Islet of Langerhans (tissue), 1 donor: ENCODE measurements around the gene SLC16A8.
"Not testable (repeated sequence)": the region's sequence is repeated elsewhere in the genome, so short reads cannot be mapped to it uniquely, and the experiment has no call there.

ENCODE experiments used
- FAIRE-seq: peaks from one replicate; lab custom pipeline; 2011; peaks lifted over from hg19 to GRCh38; lab: Jason Lieb, UNC

SLC16A8 gene

GRCh38 chr22:38083931-38084631 is at the start of gene SLC16A8:
Gene SLC16A8 (minus strand): TSS chr22:38084184. CDS start chr22:38082873, 1,311 bp downstream.
- FAIRE-seq, result no peak

- FAIRE-seq, result no peak
Measured at GRCh38 chr22:38133331-38133730, 49.3 kb upstream of the SLC16A8 start.

- no peak for FAIRE-seq
Measured at GRCh38 chr22:38132794-38133193, 48.8 kb upstream of the SLC16A8 start.

- no peak for FAIRE-seq
Measured at GRCh38 chr22:38132136-38132535, 48.2 kb upstream of the SLC16A8 start.

- FAIRE-seq, result no peak
Measured at GRCh38 chr22:38131399-38131798, 47.4 kb upstream of the SLC16A8 start.

- no peak for FAIRE-seq
Measured at GRCh38 chr22:38129856-38130255, 45.9 kb upstream of the SLC16A8 start.

GRCh38 chr22:38129021-38129420 is 45.0 kb upstream of the SLC16A8 start:
- no peak for FAIRE-seq

- no peak for FAIRE-seq
Measured at GRCh38 chr22:38127869-38128268, 43.9 kb upstream of the SLC16A8 start.

GRCh38 chr22:38126928-38127668 is 43.1 kb upstream of the SLC16A8 start:
- FAIRE-seq, result no peak

- no peak for FAIRE-seq
Measured at GRCh38 chr22:38125751-38126201, 41.8 kb upstream of the SLC16A8 start.

- FAIRE-seq, result no peak
Measured at GRCh38 chr22:38125038-38125610, 41.1 kb upstream of the SLC16A8 start.

- FAIRE-seq, result no peak
Measured at GRCh38 chr22:38124236-38124974, 40.4 kb upstream of the SLC16A8 start.

GRCh38 chr22:38122616-38123015 is 38.6 kb upstream of the SLC16A8 start:
- no peak for FAIRE-seq

GRCh38 chr22:38120359-38121110 is 36.6 kb upstream of the SLC16A8 start:
- no peak for FAIRE-seq

GRCh38 chr22:38118747-38119146 is 34.8 kb upstream of the SLC16A8 start:
- FAIRE-seq, result not testable (repeated sequence)

GRCh38 chr22:38118182-38118581 is 34.2 kb upstream of the SLC16A8 start:
- FAIRE-seq, result no peak

- not testable (repeated sequence) for FAIRE-seq
Measured at GRCh38 chr22:38117556-38117955, 33.6 kb upstream of the SLC16A8 start.

GRCh38 chr22:38115423-38116205 is 31.6 kb upstream of the SLC16A8 start:
- FAIRE-seq, result no peak

- FAIRE-seq, result no peak
Measured at GRCh38 chr22:38114484-38115398, 30.8 kb upstream of the SLC16A8 start.

- no peak for FAIRE-seq
Measured at GRCh38 chr22:38112381-38112780, 28.4 kb upstream of the SLC16A8 start.
